Astrocyte of the spinal cord (primary cell): ENCODE data around the gene LOC128125822.

Experiments
- DNase-seq: peaks from one replicate; pipeline ENCODE4 v3.0.0; 2011; ENCODE audit warnings: low read depth, low spot score
- H3K4me3 ChIP-seq: 2 replicates; pipeline ENCODE4 v1.5.1; 2011; ENCODE audit warnings: low read depth, mild to moderate bottlenecking, low read length, moderate library complexity
- CTCF ChIP-seq: IDR thresholded peaks from 2 replicates; pipeline ENCODE4 v1.5.1; 2012; ENCODE audit warnings: low read depth, mild to moderate bottlenecking, low read length, inconsistent platforms
- in situ Hi-C: cut with HindIII; loops from 2 replicates; pipeline ENCODE4 v1.10.0; 2017; ENCODE audit warnings: low sequenced_read_pairs

The LOC128125822 gene

GRCh38 chr6:63529498-63529897 is 42.8 kb upstream of the LOC128125822 start:
- TF ChIP-seq CTCF = no peak
- DNase-seq = no peak
- H3K4me3 ChIP-seq = no peak overlapping the region
- in situ Hi-C loops = no loop called here

- in situ Hi-C loops = no loop called here
- DNase-seq = no peak
- no peak for TF ChIP-seq CTCF
- H3K4me3 ChIP-seq = no peak overlapping the region
These were observed 42.1 kb upstream of the LOC128125822 start for GRCh38 chr6:63530182-63530581.

GRCh38 chr6:63530991-63531390 is 41.3 kb upstream of the LOC128125822 start:
- H3K4me3 ChIP-seq = no peak overlapping the region
- DNase-seq = no peak
- TF ChIP-seq CTCF = no peak
- in situ Hi-C loops = no loop called here

GRCh38 chr6:63533026-63533425 is 39.3 kb upstream of the LOC128125822 start:
- in situ Hi-C loops = no loop called here
- H3K4me3 ChIP-seq = no peak overlapping the region
- no peak for TF ChIP-seq CTCF
- DNase-seq = no peak

- H3K4me3 ChIP-seq = no peak overlapping the region
- in situ Hi-C loops = no loop called here
- TF ChIP-seq CTCF = no peak
- DNase-seq = no peak
These were observed 38.3 kb upstream of the LOC128125822 start for GRCh38 chr6:63533952-63534351.

- TF ChIP-seq CTCF = no peak
- in situ Hi-C loops = no loop called here
- no peak for DNase-seq
- no peak overlapping the region for H3K4me3 ChIP-seq
These were observed 34.9 kb upstream of the LOC128125822 start for GRCh38 chr6:63537201-63537958.
